AG09309 (cell line): Measurements from ENCODE around the gene LTBR.

Source experiments
- DNase-seq: peaks from one replicate; pipeline ENCODE4 v3.0.0-alpha.2; 2010; ENCODE audit warnings: low read depth
- H3K4me3 ChIP-seq: 2 replicates; pipeline ENCODE4 v1.5.1; 2011; ENCODE audit warnings: mild to moderate bottlenecking, low read depth, low read length, moderate library complexity; ENCODE audit not compliant: control insufficient read depth
- CTCF ChIP-seq: IDR thresholded peaks from 2 replicates; pipeline ENCODE4 v1.5.1; 2011; ENCODE audit warnings: mild to moderate bottlenecking, low read depth, low read length, inconsistent platforms; ENCODE audit not compliant: insufficient read depth, control insufficient read depth; ENCODE audit errors: missing control alignments

Gene LTBR

GRCh38 chr12:6347367-6348338 lies 36.3 kb upstream of the LTBR start:
- no peak for TF ChIP-seq CTCF
- no peak for DNase-seq
- H3K4me3 ChIP-seq = no peak overlapping the region

GRCh38 chr12:6351622-6352021 lies 32.3 kb upstream of the LTBR start:
- TF ChIP-seq CTCF = no peak
- H3K4me3 ChIP-seq = no peak overlapping the region
- no peak for DNase-seq

- H3K4me3 ChIP-seq = no peak overlapping the region
- TF ChIP-seq CTCF = no peak
- DNase-seq = no peak
These were observed 31.5 kb upstream of the LTBR start for GRCh38 chr12:6352193-6353173.

DNA sequence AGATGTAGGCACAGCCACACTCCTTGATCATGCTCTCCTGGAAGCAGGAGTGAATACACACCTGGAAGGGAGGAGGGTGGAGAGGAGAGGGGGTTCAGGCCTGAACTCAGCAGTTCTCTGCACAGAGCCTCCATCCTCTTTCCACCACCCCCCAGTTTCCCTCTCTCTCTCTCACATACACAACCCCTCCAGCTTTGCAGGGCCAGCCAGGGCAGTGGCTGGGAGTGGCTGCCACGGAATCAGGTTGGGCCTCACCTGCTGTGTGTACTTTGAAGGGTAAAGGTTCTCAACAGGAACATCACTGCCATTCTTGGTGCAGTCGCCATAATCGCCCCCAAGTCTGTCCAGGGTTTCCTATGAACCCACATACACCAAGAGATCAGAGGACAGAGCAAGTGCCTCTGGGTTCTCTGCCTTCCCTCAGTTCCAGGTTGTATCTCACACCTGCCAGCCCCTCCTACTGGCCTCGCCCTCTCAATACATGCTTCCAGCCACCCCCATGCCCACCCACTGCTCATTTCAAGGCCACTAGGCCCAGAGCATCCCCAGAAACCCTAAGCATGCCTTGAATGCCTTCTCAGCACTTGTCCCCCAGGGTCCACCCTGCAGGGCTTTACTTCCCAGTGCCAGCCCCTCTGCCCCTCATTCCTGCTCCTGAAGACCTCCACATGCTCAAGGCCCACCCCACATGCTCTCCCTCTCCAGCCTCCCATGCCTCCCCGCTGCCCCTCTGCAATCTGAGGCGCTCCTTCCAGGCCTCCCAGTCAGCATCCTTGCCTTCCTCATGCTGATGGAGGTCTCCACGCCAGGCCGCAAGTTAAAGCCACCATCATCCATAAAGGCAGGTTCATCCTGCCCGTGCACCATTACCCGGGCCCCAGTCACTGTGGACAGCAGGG lies 29.2 kb upstream of the LTBR start:
- no peak overlapping the region for H3K4me3 ChIP-seq
- no peak for TF ChIP-seq CTCF
- DNase-seq = no peak

DNA sequence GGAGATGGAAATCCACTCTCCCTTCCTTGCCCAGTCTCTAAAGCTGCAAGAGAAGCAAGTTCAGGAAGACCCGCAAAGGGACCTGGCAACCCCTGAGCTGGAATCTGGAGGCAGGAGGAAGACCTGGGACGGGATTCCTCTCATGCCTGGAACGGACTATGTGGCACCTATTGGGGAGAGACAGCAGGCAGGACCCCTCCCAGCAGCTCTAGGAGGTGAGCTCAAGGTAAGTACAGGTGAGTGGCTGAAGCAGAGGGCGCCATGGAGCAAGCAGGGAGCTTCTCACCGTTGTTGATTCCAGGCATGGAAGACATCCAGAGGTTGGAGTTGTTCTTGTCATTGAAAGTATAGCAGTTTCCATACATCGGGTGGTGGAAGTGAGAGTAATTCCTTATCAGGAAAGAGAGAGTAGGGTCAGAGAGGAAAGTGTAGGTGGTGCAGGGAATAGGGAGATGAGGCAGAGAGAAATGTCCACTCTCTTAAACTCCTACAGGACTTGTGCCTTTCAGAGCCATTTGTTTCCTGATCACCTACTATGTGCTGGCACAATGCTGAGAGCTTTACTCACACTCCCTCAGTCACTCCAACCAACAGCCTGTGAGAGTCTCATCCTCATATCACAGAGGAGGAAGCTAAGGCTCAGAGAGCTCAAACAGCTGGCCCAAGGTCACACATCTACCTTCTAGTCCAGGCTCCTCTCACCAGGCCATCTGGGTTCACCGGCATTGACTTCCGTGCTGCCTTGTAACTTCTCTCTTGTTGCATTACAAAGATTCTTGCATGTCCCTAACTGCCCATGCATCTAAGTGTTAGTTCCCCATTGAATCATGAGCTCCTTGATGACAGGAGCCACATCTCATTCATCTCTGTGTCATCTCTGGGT lies 28.2 kb upstream of the LTBR start:
- no peak overlapping the region for H3K4me3 ChIP-seq
- TF ChIP-seq CTCF = no peak
- DNase-seq = no peak
